Activated naive CD4-positive, alpha-beta T cell treated with Interleukin-2 at 50 U/mL for 16 hours (primary cell): Measurements from ENCODE around the gene NAV2.

Experiments used
- DNase-seq: peaks from one replicate; pipeline ENCODE4 v3.0.0-alpha.2; 2020

The NAV2 gene, protein sequence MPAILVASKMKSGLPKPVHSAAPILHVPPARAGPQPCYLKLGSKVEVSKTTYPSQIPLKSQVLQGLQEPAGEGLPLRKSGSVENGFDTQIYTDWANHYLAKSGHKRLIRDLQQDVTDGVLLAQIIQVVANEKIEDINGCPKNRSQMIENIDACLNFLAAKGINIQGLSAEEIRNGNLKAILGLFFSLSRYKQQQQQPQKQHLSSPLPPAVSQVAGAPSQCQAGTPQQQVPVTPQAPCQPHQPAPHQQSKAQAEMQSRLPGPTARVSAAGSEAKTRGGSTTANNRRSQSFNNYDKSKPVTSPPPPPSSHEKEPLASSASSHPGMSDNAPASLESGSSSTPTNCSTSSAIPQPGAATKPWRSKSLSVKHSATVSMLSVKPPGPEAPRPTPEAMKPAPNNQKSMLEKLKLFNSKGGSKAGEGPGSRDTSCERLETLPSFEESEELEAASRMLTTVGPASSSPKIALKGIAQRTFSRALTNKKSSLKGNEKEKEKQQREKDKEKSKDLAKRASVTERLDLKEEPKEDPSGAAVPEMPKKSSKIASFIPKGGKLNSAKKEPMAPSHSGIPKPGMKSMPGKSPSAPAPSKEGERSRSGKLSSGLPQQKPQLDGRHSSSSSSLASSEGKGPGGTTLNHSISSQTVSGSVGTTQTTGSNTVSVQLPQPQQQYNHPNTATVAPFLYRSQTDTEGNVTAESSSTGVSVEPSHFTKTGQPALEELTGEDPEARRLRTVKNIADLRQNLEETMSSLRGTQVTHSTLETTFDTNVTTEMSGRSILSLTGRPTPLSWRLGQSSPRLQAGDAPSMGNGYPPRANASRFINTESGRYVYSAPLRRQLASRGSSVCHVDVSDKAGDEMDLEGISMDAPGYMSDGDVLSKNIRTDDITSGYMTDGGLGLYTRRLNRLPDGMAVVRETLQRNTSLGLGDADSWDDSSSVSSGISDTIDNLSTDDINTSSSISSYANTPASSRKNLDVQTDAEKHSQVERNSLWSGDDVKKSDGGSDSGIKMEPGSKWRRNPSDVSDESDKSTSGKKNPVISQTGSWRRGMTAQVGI (N-terminal part only)

DNA sequence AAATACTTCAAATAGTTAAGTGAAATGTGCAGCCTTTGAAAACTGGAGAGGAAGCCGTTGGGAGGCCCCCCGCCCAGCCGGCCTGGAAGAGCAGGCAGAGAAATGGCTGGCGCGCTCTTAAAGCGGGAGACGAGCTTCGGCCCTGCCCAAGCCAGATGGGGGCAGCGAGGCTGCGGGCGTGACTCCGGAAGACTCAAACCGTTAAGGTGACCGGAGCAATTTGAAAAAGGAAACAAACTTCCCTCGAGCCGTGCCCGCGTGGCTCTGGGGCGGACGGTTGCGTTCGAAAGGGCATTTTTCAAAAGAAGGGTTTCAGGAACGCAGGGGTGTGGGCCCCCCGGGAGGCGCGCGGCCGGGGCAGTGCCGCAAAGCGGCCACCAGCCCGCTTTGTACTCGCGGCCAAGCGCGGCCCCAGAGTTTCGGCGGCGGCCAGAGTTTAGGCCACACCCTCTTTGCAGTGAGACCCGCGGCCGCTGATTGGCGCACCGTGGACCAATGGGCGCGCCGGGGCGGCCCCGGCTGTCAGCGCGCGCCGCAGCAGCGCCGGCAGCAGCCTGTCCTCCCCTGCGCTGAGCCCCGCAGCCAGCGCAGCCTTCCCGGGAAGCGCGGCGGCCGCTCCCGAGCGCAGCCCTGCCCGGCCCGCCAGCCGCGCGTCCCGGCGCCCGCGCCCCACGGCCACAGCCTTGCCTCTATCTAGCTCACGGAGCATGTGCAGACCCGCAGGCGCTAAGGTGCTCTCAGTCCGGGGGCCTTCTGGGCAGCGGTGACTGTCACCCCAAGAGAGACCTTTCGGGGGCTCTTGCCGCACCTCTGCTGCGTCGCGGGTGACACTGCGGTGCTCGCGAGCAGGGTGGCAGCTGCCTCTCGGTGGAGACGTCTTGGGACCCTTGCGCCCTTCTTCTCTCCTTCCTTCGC lies at the start of gene NAV2:
Gene NAV2 (plus strand): TSS at position 557 of the 915 bp plus-strand sequence. CDS start 859 bp downstream, outside the sequence.
- peak; percentile 77 for DNase-seq

DNA sequence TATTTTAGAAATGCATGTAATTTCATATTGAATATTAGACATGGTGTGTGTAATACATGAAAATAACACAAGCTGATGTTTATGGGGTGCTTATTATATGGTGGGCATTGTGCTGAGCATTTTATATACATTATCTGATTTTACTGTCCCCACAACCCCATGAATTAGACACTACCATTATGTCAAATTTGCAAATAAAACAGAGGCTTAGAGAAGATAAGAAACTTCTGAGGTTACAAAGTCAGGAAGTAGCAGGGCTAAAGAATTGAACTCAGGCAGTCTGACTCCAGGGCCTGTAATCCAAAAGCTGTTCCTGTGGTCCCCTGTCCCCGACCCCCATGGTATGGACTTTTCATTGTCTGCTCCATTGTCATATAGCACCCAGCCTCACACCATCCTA lies 49.4 kb upstream of the NAV2 start:
- DNase-seq, result no peak

DNA sequence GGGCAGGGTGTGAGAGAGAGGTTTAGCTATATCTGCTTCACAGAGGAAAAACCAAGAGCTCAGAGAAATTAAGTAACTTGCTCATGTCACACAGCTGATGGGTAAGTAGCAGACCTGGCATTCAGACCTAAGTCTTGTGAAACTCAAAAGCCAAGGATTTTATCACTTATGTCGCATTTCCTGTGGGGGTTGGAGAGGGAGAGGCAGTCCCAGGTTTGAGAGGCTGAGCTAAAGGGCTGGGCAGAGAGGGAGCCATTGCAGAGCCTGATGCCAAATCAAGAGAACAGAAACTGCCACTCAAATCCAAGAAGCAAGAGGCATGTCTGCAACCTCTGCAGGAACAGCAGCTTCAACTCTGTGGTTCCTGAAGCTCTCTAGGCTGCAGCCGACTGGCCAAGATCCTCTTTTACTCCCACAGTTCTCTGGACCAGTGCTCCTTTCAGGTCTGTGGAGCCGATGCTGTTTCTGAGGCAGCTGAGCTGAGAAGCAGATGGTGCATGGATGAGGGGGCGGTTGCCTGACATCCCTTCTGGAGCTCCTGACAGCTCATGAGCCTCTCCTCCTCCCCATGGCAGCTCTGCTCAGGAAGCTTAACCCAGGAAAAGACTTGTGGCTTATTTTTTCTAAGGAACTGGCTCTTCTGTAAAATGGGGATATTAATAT lies 47.6 kb upstream of the NAV2 start:
- DNase-seq, result no peak

DNA sequence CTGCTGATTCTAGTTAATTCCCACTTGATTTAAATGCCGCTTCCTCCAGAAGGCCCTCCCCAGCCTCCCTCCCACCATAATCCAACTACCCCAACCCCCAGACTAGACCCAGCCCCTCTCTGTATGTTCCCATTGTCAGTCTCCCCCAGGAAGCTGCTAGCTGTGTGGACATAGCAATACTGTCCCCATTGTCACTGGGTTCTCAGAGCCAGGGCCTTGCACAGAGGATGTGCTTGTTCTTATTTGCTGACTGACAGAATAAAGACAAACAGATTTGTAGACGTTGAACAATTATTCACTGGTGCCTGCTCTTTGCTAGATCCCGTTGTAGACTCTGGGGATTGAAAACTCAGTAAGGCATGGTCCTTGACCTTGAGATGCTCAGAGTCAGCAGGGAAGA lies 45.7 kb upstream of the NAV2 start:
- DNase-seq, result no peak

DNA sequence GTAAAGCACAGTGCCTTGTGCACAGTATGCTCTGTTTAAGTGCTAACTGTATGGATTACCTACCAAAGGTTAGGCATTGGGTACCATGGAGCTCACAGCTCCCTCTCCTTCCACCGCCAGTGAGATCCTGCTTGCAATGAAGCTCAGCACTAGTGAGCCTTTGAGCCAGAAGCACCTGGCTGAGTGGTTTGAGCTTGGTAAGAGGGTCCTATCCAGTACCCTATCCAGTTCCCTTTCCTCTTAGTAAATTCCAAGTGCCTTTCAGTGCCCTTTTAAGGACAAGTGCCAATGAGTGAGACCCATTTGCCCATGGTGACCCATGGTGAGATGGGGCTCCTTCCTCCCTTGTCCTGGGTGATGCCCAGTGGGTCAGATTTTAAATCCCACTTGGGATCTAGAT lies 43.1 kb upstream of the NAV2 start:
- no peak for DNase-seq

DNA sequence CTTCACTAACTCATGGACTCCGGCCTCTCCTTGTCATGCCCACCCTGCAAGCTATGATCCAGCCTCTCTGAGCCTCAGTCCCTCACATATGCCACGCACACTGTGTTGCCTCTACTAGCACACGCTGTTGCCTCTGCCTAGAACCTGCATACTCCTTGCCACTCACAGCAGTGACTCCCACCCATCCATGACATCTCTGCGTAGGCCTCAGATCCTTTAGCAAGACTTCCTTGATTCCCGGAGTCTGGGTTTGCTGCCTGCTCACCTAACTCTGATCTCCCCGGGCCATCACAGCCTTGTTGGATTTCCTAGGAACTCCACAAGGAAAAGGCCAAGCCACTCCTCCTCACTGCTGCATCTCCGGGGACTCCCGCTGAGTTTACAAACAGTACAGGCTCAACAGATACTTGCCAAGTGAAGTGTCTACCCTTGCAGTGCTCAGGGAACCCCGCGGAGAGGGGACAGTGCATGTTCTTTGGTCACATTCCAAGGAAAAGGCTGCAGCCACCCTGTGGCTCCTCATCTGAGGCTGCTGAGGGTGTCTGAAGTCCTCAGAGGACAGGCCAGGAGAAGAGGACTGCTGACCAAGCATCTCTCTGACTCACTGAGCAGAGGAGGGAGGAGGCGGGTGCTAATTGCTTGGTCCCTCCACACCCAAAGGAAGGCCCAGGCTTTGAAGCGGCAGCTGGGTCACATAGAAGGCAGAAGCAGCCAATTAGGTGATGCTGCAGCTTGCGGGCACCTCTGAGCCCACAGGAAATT lies 42.4 kb upstream of the NAV2 start:
- DNase-seq, result no peak

DNA sequence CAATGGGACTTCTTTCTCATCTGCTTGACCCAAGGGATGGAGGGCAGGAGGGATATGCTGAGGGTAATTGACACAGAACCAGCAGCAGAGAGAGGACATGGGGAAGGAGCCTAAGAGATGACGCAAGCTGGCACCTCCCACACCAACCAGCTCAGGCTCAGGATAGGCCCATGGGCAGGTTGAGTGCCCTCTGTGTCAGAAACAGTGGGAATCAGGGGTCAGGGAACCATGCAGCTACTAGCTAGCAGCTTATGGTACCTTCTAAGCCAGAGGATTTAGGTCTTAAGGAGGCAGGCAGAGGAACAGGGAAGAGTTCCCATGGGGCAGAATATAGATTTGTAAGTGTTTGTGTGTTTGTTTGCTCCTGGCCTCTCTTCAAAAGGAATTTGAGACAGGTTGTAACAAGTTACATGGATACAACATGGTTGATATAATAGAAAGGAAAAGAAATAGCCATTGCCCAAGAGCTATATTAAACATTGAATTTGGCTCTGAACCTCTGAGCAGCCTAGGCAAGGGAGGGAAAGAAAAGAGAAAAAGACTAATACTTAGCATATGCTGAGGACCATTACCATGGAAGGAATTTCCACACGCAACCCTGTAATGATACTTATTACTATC lies 39.9 kb upstream of the NAV2 start:
- no peak for DNase-seq

DNA sequence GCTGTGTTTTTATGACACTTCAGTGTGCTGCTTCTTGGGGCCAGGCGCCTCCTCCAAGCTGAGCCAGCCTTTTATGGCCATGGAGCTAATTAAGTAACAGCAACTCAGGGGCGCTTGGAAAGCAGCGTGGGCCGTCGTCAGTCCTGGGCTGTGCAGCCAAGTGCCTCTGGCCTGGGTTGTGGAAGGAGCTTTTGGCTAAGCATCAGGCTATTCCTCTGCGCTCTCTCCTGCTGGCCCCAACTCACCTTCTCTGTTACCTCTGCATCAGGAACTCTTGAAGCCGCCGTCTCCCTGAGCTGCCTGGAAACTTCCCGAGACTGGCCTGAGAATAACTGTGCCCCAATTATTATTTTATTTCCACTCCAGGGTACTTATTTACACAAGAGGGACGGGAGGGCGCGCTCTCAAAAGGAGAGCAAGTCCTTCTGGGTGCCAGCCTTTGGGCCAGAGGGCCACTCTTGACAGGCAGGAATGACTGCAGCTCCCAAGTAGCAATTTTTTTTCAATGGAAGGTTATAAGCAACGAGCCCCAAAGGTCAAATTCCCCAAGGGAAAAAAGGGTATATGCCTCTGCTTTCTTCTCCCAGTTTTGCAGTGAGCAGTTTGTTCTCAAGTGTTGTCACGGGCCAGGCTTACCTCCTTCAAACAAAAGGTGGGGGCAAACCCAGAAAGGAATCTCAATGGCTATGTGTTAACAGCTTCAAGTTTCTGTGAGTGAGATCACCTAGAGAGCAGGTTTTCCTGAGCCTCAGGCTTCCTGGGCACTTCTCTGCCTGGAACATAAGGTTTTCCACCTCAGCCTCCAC lies 38.5 kb upstream of the NAV2 start:
- no peak for DNase-seq

DNA sequence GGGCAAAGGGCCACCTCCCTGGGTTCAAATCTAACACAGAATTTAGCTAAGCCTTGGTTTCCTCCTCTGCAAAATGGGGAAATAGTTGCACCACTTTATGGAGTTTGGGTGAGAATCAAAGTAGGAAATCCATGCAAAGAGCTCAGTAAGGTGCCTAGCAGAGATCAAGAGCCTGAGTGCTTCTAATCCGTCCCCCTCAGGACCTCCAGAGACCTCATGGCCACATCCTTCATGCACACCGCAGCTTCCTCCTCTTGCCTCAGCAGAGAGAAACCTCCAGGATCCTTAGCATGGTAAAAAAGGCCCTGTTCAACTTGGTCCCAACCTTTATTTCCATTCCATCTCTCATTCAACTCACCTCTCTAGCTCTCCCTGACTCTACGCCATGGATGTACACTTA lies 37.8 kb upstream of the NAV2 start:
- no peak for DNase-seq

DNA sequence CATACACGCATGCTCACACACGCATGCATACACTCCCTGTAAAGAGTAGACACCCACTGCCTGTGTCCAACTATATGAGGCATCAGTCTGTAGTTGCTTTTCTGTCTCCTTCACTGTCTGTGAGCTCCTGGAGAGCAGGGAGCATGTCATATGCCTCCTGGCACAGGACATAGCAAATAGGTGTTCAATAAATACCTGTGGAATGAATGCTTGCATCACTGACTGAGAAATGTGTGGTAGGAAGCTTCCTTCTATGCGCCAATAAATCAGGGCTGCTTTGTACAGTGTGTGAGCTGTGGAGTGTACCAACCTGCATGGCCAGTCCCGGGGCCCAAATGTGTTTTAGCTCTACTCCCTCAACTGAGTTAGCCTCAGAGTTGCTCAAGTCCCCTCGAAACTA lies 37.2 kb upstream of the NAV2 start:
- DNase-seq, result no peak

DNA sequence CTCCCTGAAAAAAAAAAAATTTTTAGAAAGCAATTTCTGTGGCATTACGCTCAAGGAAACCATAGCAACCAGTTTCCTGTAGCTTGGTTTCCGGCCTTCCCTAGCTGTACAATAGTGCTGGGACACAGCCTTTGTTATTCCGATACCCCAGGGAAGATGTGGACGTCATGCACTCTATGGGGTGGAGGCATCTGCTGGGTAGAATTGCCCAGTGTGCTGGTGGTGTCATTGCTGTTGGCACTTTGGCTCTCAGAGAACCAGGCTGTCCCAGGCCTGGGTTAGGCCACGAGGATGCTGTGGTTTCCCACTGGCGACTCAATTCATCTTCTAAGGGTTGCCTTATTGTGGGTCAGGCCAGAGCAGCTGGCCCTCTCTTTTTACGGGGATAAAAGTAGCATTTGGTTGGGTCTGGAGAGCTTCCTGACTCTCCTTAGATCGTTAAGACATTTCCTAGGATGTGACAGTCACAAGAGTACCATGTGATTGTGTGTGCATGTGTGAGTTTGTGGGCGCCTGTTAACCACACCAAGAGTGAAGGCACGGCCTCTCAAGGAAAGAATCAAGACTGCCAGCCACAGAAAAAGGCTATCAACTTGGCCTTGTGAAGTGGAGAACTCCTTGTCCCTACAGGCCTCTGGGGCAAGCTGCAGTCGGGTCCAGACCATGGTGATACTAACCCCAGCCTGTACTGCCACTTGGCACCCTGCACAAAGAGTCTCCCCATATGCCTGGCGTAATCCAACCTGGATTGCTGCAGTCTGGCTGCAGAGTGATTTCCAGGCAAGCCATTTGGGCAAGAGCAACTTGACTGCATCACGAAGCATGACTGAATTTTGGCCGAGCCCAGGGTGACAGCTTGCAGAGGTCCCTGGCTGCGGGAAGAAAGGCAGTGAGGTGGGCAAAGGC lies 35.9 kb upstream of the NAV2 start:
- no peak for DNase-seq

DNA sequence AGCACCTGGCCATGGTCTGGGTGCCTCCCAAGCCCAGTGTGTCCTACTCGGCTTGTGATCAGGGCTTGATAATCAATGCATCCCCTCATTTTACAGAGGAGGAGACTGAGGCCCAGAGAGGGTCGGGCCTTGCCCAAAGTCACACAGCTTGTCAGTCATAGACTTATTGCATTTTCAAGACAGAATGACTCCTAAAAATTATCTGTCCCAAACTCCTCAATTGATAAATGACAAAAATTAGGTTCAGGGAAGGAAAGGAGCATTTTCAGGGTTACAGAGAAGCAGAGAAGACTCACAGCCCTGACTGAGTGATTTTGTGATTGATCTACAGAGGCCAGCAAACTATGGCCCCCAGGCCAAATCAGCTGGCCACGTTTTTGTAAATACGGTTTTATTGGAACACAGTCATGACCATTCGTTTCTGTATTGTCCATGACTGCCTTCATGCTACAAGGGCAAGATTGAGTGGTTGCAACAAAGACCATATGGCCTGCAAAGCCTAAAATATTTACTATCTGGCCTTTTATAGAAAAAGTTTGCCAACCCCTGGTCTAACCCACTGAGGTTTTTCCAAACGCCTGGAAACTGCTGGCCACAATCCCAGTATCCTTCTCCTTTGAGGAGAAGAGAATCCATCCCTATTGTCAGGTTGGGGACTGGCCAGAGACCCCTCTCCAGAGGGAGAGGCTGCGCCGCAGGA lies 35.1 kb upstream of the NAV2 start:
- no peak for DNase-seq

DNA sequence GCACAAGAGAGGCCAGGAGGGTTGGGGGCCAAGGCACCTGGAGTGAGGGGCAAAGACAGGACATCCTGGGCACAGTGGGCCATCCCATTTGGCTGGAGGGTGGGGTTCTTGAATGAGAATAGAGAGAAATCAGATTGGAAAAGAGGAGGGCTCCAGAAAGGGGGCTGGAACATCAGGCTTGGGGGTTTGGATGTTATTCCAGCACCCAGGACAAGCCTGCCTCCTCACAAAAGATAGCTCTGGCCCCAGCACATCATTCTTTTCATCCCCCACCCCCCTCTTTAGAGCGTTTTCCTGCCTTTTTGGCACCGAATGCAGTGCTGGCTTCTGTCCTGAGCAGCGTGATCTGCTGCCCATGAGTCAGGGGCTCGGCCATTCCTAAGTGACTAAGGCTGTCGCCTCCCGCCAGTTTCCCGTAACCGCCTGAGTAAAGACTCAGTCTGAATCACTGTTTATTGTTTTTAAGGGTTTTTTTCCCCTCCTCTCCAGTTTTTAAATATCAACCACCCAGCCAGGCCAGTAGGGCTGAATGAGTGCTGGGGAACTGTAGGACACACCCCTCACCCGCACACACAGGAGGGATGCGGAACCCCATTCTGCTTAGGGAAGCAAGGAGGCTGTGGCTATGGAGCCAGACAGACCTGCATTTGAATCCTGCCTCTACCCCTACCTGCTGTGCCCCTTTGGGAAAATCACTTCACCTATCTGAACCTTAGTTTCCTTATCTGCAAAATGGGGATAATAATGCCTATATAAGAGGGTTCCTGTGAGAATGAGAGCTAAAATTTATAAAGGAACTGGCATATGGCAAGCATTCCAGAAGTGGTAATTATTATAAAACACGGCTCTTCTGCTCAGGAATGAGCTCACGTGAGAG lies 32.4 kb upstream of the NAV2 start:
- DNase-seq, result no peak

DNA sequence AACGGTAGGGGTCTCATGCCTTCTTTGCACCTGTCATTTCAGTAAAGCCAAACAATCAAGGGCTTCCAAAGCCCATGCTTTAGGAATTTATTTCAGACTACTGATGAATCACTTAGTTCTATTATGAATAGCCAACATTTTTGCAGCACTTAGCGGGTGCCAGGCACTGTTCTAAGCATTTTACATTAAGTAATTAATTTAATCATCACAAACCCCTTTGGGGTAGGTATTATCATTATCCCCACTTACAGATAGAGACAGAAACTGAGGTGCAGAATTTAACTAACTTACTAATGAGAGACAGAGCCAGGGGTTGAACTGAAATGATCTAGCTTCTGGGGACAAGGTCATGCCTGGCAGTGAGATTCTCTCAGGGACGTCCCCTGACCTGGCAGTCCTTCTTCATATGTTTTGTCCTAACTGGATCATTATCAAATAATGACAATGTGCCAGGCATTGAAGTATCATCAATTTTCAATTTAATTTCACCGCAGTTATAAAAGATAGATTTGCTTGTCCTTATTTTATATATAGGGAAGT lies 31.7 kb upstream of the NAV2 start:
- DNase-seq, result no peak

DNA sequence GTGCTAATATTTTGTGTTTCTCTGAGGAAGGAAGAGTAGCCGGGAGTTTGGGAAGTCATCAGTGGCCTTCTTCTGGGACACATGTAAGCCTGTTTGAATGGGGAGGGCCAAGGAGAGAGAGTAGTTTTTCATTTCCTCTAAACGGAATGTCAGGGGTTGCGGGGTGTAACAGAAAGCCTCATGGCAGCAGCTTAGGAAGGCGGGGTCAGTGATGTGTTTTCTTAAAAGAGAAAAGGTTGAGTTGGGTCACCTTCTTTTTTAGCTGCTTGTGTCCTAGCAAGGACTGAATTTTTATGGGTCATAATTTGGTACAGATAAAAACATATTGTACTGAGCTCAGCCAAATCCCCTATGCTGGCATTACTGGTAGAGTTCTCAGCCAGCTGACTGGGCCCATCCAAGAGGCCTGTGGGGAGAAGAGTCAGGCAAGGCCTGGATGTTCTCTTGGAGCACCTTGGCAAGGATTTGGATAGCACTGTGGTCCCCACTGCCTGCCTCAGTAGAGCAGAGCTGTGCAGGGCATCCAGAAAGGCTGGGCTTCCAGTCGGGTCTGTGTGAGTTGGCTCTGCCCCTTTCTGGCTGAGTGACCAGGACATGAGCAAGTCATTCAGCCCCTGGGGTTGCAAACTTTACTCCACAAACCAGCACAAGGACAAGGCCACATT lies 29.4 kb upstream of the NAV2 start:
- DNase-seq, result no peak

DNA sequence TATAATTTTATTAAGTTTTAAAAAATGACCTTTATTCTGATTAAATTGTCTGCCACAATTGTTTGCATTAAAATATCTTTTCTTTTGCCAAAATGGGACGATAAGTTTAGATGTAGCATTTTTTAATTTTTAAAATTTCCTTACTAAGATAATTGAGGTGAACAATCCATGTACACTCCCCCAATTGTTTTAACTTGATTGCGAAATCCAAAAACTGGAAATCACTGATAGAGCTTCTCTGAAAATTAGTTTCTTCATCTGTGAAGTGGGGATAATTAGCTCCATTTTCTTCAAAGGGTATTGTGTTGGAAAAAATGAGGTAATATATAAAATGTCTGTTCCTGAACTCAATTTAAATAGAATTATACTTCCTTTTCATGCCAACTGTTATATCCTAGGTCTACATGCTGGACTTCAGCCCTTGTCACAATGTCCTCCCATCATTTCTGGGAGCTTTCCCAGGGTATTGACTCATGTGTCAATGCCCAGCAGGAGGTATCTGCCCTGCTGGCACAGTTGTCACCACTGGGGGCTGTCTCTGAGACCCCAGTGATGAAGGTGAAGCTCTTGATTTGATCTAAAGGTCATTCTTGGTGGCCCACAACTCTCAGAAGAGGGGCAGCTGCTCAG lies 28.7 kb upstream of the NAV2 start:
- DNase-seq, result no peak
